Measurements from ENCODE around the gene ALX3. TPM values are rescaled to one million over a fixed set of nuclear protein-coding genes. Genes with fewer than 3 reads are reported as not detected.

Gene ALX3
- total and polyA plus RNA-seq, 2 of the 4 experiments (the other 2 are of a cell fraction) = not detected

DNA sequence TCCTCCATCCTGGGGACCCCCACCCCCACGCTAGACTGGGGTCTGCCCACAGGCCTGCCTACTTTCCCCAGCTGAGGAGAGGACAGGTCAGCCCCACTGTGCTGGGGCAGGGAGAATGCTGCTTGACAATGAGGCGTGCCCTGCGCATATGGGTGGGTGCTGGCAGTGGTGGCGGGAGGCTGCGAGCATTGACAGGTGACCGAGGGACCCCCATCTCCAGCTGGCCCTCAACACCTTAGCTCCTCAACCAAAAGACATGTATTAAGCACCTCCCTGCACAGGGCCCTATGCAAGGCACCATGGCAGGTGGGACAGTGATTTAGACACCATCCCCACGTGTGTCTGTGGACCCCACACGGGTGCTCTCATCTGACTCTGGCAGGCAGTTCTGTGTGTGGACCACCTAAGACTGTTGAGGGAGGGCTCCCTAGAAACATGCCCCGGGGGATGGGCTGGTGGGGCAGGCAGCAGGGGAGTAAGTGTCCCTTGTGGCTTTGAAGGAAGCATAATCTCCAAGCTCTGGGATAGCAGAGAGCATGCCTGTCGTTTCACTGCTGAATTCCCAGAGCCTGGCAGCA lies 18.4 kb upstream of the ALX3 start:
- in situ Hi-C loops (cut with MboI; ENCODE audit: low sequenced_read_pairs) (no loop called here), dilution Hi-C loops (cut with HindIII; ENCODE audit: low sequenced_read_pairs, unreplicated experiment) (no loop called here), intact Hi-C loops (cut with micrococcal nuclease) (loop anchor here (1.0 to 5.0 kb wide), 2 partner anchors 371 to 408 kb away; no protein-coding TSS in a partner anchor)
- H3K4me2 ChIP-seq (ENCODE audit: low read depth, low read length) = no peak overlapping the region
- H3K36me3 ChIP-seq (ENCODE audit: control insufficient read depth, insufficient read depth, low read length) = no peaks in the 10 kb centered on the region
- WGBS, 2 experiments (ENCODE audit: extremely low coverage in 2 of 2, insufficient read length in 1 of 2) = 74% methylated on average over 4 of the region's 10 CpGs; no CpG with 5 or more reads in 1 of the 2 experiments
- no peak overlapping the region for H3K18ac ChIP-seq (ENCODE audit: low read depth, low read length)
- no peak overlapping the region for H4K5ac ChIP-seq (ENCODE audit: low read depth, low read length)
- no peaks in the 10 kb centered on the region for H3K79me1 ChIP-seq (ENCODE audit: low read depth in 1 of 2, low read length in 2 of 2)
- H2AFZ ChIP-seq (replicated peaks; ENCODE audit: low read length, poor library complexity) = no peak overlapping the region
- H3K4me3 ChIP-seq (ENCODE audit: insufficient read depth, low read depth, low read length) = no peak overlapping the region
- no peaks in the 10 kb centered on the region for H3K9me1 ChIP-seq (ENCODE audit: insufficient read depth, low read length)
- no peak overlapping the region for H4K8ac ChIP-seq (ENCODE audit: low read depth in 2 of 2, low read length in 2 of 2)
- no peak overlapping the region for H2BK15ac ChIP-seq (ENCODE audit: low read depth, low read length)
- peaks cover 4% of the 10 kb centered on the region for H3K9me3 ChIP-seq (ENCODE audit: control insufficient read depth, insufficient read depth, low read length)
- H3K56ac ChIP-seq (ENCODE audit: extremely low read depth, insufficient read depth, low read length) = no peak overlapping the region
- H2AK5ac ChIP-seq (ENCODE audit: low read depth, low read length) = no peak overlapping the region
- TF ChIP-seq, protein P1, sequence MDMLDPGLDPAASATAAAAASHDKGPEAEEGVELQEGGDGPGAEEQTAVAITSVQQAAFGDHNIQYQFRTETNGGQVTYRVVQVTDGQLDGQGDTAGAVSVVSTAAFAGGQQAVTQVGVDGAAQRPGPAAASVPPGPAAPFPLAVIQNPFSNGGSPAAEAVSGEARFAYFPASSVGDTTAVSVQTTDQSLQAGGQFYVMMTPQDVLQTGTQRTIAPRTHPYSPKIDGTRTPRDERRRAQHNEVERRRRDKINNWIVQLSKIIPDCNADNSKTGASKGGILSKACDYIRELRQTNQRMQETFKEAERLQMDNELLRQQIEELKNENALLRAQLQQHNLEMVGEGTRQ (IDR thresholded peaks at IDR 0.05; ENCODE audit: low read depth, low read length) = no peak
- TF ChIP-seq CEBPB (IDR thresholded peaks at IDR 0.05; ENCODE audit: low read depth, low read length) = no peak
- no peak for TF ChIP-seq NFE2L2 (IDR thresholded peaks at IDR 0.05; ENCODE audit: low read depth, low read length)
- TF ChIP-seq MAFK (IDR thresholded peaks at IDR 0.05; ENCODE audit: low read depth, low read length) = no peak
- no peak for TF ChIP-seq MAZ (IDR thresholded peaks at IDR 0.05; ENCODE audit: borderline replicate concordance, low read depth, low read length)
- no peak for TF ChIP-seq SMC3 (IDR thresholded peaks at IDR 0.05; ENCODE audit: low read depth, low read length)
- TF ChIP-seq CHD1 (IDR thresholded peaks at IDR 0.05; ENCODE audit: low read depth, low read length) = no peak
- TF ChIP-seq MXI1 (IDR thresholded peaks at IDR 0.05; ENCODE audit: borderline replicate concordance, low read depth, low read length) = no peak
- TF ChIP-seq BHLHE40 (IDR thresholded peaks at IDR 0.05; ENCODE audit: low read depth, low read length) = no peak
- TF ChIP-seq, protein P2, sequence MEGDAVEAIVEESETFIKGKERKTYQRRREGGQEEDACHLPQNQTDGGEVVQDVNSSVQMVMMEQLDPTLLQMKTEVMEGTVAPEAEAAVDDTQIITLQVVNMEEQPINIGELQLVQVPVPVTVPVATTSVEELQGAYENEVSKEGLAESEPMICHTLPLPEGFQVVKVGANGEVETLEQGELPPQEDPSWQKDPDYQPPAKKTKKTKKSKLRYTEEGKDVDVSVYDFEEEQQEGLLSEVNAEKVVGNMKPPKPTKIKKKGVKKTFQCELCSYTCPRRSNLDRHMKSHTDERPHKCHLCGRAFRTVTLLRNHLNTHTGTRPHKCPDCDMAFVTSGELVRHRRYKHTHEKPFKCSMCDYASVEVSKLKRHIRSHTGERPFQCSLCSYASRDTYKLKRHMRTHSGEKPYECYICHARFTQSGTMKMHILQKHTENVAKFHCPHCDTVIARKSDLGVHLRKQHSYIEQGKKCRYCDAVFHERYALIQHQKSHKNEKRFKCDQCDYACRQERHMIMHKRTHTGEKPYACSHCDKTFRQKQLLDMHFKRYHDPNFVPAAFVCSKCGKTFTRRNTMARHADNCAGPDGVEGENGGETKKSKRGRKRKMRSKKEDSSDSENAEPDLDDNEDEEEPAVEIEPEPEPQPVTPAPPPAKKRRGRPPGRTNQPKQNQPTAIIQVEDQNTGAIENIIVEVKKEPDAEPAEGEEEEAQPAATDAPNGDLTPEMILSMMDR (conservative IDR thresholded peaks at IDR 0.05; ENCODE audit: low read depth, low read length) = no peak
- no peak for TF ChIP-seq RCOR1 (IDR thresholded peaks at IDR 0.05; ENCODE audit: insufficient replicate concordance, low read length)
- TF ChIP-seq RFX5 (IDR thresholded peaks at IDR 0.05; ENCODE audit: low read depth, low read length) = no peak
- no peak for TF ChIP-seq FOS (IDR thresholded peaks at IDR 0.05; ENCODE audit: low read depth, low read length)
- TF ChIP-seq, protein P3, sequence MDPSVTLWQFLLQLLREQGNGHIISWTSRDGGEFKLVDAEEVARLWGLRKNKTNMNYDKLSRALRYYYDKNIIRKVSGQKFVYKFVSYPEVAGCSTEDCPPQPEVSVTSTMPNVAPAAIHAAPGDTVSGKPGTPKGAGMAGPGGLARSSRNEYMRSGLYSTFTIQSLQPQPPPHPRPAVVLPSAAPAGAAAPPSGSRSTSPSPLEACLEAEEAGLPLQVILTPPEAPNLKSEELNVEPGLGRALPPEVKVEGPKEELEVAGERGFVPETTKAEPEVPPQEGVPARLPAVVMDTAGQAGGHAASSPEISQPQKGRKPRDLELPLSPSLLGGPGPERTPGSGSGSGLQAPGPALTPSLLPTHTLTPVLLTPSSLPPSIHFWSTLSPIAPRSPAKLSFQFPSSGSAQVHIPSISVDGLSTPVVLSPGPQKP (IDR thresholded peaks at IDR 0.05; ENCODE audit: borderline replicate concordance, low read depth, low read length) = no peak
- no peak for TF ChIP-seq POLR2A (IDR thresholded peaks at IDR 0.05; ENCODE audit: low read depth, low read length)
- no peak for TF ChIP-seq RAD21 (IDR thresholded peaks at IDR 0.05; ENCODE audit: low read length)
- no peak overlapping the region for H2BK120ac ChIP-seq (ENCODE audit: low read depth, low read length)
- no peak overlapping the region for H2AK9ac ChIP-seq (replicated peaks; ENCODE audit: low read depth, low read length, poor library complexity)
- H2BK20ac ChIP-seq (ENCODE audit: low read depth, low read length) = no peak overlapping the region
- no peak overlapping the region for H3K14ac ChIP-seq (replicated peaks; ENCODE audit: low read depth, low read length)
- no peak overlapping the region for H4K91ac ChIP-seq (ENCODE audit: insufficient read depth, low read depth, low read length)
- H3K27me3 ChIP-seq (ENCODE audit: control insufficient read depth, insufficient read depth, low read length) = peaks cover 70% of the 10 kb centered on the region
- ChIA-PET CTCF (interaction anchor here (0.8 to 1.6 kb wide), 5 partner anchors 8 to 23 kb away, joined by 4 to 22 read pairs (median 6); no protein-coding TSS in a partner anchor), POLR2A (ENCODE audit: unreplicated experiment) (interaction anchor here (0.5 kb wide), 1 partner anchor 874 kb away, joined by 7 read pairs; no protein-coding TSS in a partner anchor)
- H3K9ac ChIP-seq (ENCODE audit: low read depth, low read length) = no peak overlapping the region
- no peak overlapping the region for H2BK5ac ChIP-seq (ENCODE audit: low read depth, low read length, poor library complexity, severe bottlenecking)
- H3K27ac ChIP-seq (ENCODE audit: insufficient read depth, low read length) = no peak overlapping the region
- no TSS peak for BruUV-seq (replicated peaks)
- DNase-seq (no peak), ATAC-seq (ENCODE audit: low read depth) (no peak)
- H4K20me1 ChIP-seq (ENCODE audit: insufficient read depth, low read length) = no peaks in the 10 kb centered on the region
- no peak overlapping the region for H3K23ac ChIP-seq (ENCODE audit: low read depth, low read length)
- no peaks in the 10 kb centered on the region; the same call in none of the 2 replicates for H3K4me1 ChIP-seq (ENCODE audit: control insufficient read depth, insufficient read depth, low read length)
- H3K4ac ChIP-seq (ENCODE audit: low read depth, low read length) = no peak overlapping the region
